GM23338 (cell line): ENCODE results near the gene ALDH1A2. TPM values are rescaled to one million over a fixed set of nuclear protein-coding genes. Genes with fewer than 3 reads are reported as not detected.
A peak's percentile ranks its signal among the peaks of the same experiment; 100 is the strongest.

Source experiments
- ATAC-seq: fragments of 200-7000 bp; cut with Tn5 transposase; 3 replicates; pipeline ENCODE4 v1.9.1; 2020
- DNase-seq: peaks from one replicate; pipeline ENCODE4 v3.0.0-alpha.2; 2015; ENCODE audit warnings: low spot score
- H2AFZ ChIP-seq: fragments of 200-600 bp; sonication (generic); 2 replicates; pipeline ENCODE4 v1.8.0; 2016; ENCODE audit warnings: antibody characterized with exemption, mild to moderate bottlenecking, moderate library complexity
- H3F3A ChIP-seq: fragments of 200-600 bp; sonication (generic); replicated peaks from 2 replicates; pipeline ENCODE4 v1.8.0; 2017; ENCODE audit warnings: antibody characterized with exemption, mixed run types, low read depth
- H3K27ac ChIP-seq: fragments of 200-600 bp; sonication (generic); 2 replicates; pipeline ENCODE4 v1.6.1; 2016; ENCODE audit warnings: low read depth
- H3K27me3 ChIP-seq: fragments of 200-600 bp; sonication (generic); 2 replicates; pipeline ENCODE4 v1.8.0; 2016; ENCODE audit warnings: mild to moderate bottlenecking, mixed run types, moderate library complexity; ENCODE audit not compliant: insufficient read depth
- H3K36me3 ChIP-seq: fragments of 200-600 bp; sonication (generic); 2 replicates; pipeline ENCODE4 v1.8.0; 2016; ENCODE audit warnings: mild to moderate bottlenecking; ENCODE audit not compliant: insufficient read depth
- H3K4me1 ChIP-seq: fragments of 200-600 bp; sonication (generic); 2 replicates; pipeline ENCODE4 v1.8.0; 2016; ENCODE audit warnings: mild to moderate bottlenecking, moderate library complexity; ENCODE audit not compliant: insufficient read depth
- H3K4me2 ChIP-seq: fragments of 200-600 bp; sonication (generic); 2 replicates; pipeline ENCODE4 v1.7.1; 2017; ENCODE audit warnings: mixed run types
- H3K4me3 ChIP-seq: fragments of 200-600 bp; sonication (generic); 2 replicates; pipeline ENCODE4 v1.6.1; 2016; ENCODE audit warnings: mixed run types
- H3K79me2 ChIP-seq: fragments of 200-600 bp; sonication (generic); replicated peaks from 2 replicates; pipeline ENCODE4 v1.8.0; 2017; ENCODE audit warnings: mild to moderate bottlenecking; ENCODE audit not compliant: insufficient read depth
- H3K9me2 ChIP-seq: fragments of 200-600 bp; sonication (generic); 2 replicates; pipeline ENCODE4 v1.8.0; 2017; ENCODE audit not compliant: insufficient read depth
- H4K20me1 ChIP-seq: fragments of 200-600 bp; sonication (generic); replicated peaks from 2 replicates; pipeline ENCODE4 v1.8.0; 2017; ENCODE audit warnings: mild to moderate bottlenecking; ENCODE audit not compliant: insufficient read depth
- H3K27ac Mint-ChIP-seq: 2 replicates; pipeline ENCODE4 v1.8.0; 2020; ENCODE audit warnings: inconsistent platforms, mild to moderate bottlenecking, moderate library complexity, mixed read lengths
- H3K27me3 Mint-ChIP-seq: 3 replicates; pipeline ENCODE4 v1.8.0; 2022; ENCODE audit warnings: low read depth, mild to moderate bottlenecking, moderate library complexity, mixed read lengths, inconsistent platforms; ENCODE audit not compliant: insufficient read depth, poor library complexity
- H3K36me3 Mint-ChIP-seq: 3 replicates; pipeline ENCODE4 v1.8.0; 2021; ENCODE audit warnings: low read depth, mild to moderate bottlenecking, inconsistent platforms, moderate library complexity, mixed read lengths
- H3K4me1 Mint-ChIP-seq: 3 replicates; pipeline ENCODE4 v1.8.0; 2020; ENCODE audit warnings: mild to moderate bottlenecking, inconsistent platforms, mixed read lengths
- H3K4me3 Mint-ChIP-seq: 3 replicates; pipeline ENCODE4 v1.8.0; 2021; ENCODE audit warnings: moderate library complexity, mild to moderate bottlenecking, inconsistent platforms, mixed read lengths
- H3K9me3 Mint-ChIP-seq: 3 replicates; pipeline ENCODE4 v1.8.0; 2020; ENCODE audit warnings: moderate library complexity, mild to moderate bottlenecking, inconsistent platforms, mixed read lengths
- CREB1 ChIP-seq: fragments of 250-450 bp; sonication (Bioruptor Pico); IDR thresholded peaks from 2 replicates; pipeline ENCODE4 v1.5.0; 2020; ENCODE audit warnings: low read depth, mild to moderate bottlenecking, moderate library complexity
- EZH2 ChIP-seq: fragments of 200-600 bp; sonication (generic); IDR thresholded peaks from one replicate; pipeline ENCODE4 v1.8.0; 2017; ENCODE audit warnings: antibody characterized with exemption, mild to moderate bottlenecking, low read depth; ENCODE audit not compliant: unreplicated experiment
- EZH2phosphoT487 ChIP-seq: fragments of 200-600 bp; sonication (generic); IDR thresholded peaks from one replicate; pipeline ENCODE4 v1.8.1; 2018; ENCODE audit warnings: antibody characterized with exemption; ENCODE audit not compliant: unreplicated experiment
- NANOG ChIP-seq: IDR thresholded peaks from 2 replicates; pipeline ENCODE4 v1.6.1; 2016; ENCODE audit warnings: antibody characterized with exemption, borderline replicate concordance
- ZNF114 ChIP-seq: fragments of 250-450 bp; sonication (Bioruptor Pico); IDR thresholded peaks from 2 replicates; pipeline ENCODE4 v1.5.0; 2020; ENCODE audit warnings: mild to moderate bottlenecking, moderate library complexity
- ZNF331 ChIP-seq: fragments of 250-450 bp; sonication (Bioruptor Pico); IDR thresholded peaks from 2 replicates; pipeline ENCODE4 v1.5.0; 2020; ENCODE audit warnings: low read depth, mild to moderate bottlenecking, moderate library complexity
- polyA plus RNA-seq: library from polyadenylated mRNA; unstranded; fragments of >200 nt; fragmentation: Nextera tagmentation; extraction: Ambion mirVana; gene quantifications from 2 replicates; pipeline ENCODE4 v1.2.1, GENCODE V29; 2016
- total RNA-seq: library from RNA; depleted of rRNA; stranded (reverse); fragments of >200 nt; shearing (Covaris generic); gene quantifications from 2 replicates; pipeline ENCODE4 v1.2.3, GENCODE V29; 2014
- TF ChIP-seq, protein P1 (sequence below), 2 experiments: fragments of 200-600 bp in 1 of 2; sonication (generic) in 1 of 2; conservative IDR thresholded peaks; 2 replicates each; pipeline versions ENCODE4 v1.5.1 to v1.6.1; 2016 to 2017; ENCODE audit warnings: antibody characterized with exemption in 2 of 2, low read depth in 2 of 2, mild to moderate bottlenecking in 2 of 2, moderate library complexity in 1 of 2
- TF ChIP-seq, protein P2 (sequence below): IDR thresholded peaks from 2 replicates; pipeline ENCODE4 v1.6.1; 2016; ENCODE audit warnings: antibody characterized with exemption

ALDH1A2 gene
- total and polyA plus RNA-seq, 2 experiments from 2014 or later, result 0.80 TPM; not detected in 1

DNA sequence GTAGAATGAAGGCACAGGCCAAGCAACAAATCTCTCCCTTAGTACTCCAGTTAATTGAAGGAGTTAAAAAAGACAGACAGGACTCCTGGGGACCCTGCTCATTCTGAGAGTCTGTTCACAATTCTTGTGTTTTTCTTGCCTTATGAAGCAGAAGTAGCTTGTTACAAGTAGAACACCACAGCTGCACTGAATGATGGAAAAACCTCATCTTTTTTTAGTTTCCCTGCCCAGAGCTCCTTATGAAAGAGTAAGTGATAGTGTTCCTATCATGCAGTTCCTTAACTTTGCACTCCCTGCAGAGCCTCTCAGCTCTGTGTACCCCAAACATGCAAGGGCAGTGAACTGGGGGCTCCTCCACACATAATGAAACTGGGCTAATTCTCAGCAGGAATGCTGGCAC is 95.5 kb downstream of the ALDH1A2 start:
- Mint-ChIP-seq H3K9me3 (no peaks in the 10 kb centered on the region), H3K36me3 (no peaks in the 10 kb centered on the region), H3K4me3 (no peak overlapping the region), H3K27me3 (peaks cover 3% of the 10 kb centered on the region), H3K27ac (no peak overlapping the region), H3K4me1 (peaks cover 20% of the 10 kb centered on the region)
- Histone ChIP-seq H3K79me2 (no peaks in the 10 kb centered on the region), H3K36me3 (no peaks in the 10 kb centered on the region), H3K27ac (no peak overlapping the region), H3K4me1 (no peaks in the 10 kb centered on the region), H3K9me2 (no peaks in the 10 kb centered on the region), H3K4me3 (no peak overlapping the region), H3K4me2 (no peak overlapping the region), H2AFZ (0 out of 2 replicates have a peak overlapping the region, but pooled peaks have one; percentile 47), H3F3A (no peaks in the 10 kb centered on the region), H3K27me3 (no peaks in the 10 kb centered on the region), H4K20me1 (no peaks in the 10 kb centered on the region)
- no peak for TF ChIP-seq ZNF331
- ATAC-seq (peak; percentile 37; the same call in 2 of the 3 replicates), DNase-seq (no peak)

DNA sequence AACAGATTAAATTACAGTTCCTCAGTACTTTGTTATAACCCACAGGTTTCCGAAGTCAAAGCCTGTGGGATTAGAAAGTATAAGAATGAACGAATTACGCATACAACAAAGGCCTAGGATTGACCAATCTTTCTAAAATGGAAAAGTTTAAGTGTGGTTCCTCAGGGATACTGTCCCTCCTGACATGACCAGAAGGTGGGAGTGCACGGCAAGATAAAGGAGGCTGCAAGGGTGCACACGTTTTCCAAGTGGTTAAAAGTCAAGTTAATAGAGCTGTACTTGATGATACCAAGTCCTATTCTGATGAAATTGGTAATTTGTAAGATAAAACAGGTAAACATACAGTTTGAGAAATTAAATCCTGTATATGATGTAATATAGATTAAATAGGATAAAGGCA is 96.2 kb downstream of the ALDH1A2 start:
- Histone ChIP-seq H3K27me3 (no peaks in the 10 kb centered on the region), H3K4me1 (no peaks in the 10 kb centered on the region), H3K27ac (no peak overlapping the region), H4K20me1 (no peaks in the 10 kb centered on the region), H3F3A (no peaks in the 10 kb centered on the region), H3K36me3 (no peaks in the 10 kb centered on the region), H3K4me3 (no peak overlapping the region), H3K4me2 (no peak overlapping the region), H2AFZ (no peak overlapping the region), H3K9me2 (no peaks in the 10 kb centered on the region), H3K79me2 (no peaks in the 10 kb centered on the region)
- no peaks in the 10 kb centered on the region for H3K9me3 Mint-ChIP-seq
- no peaks in the 10 kb centered on the region for H3K36me3 Mint-ChIP-seq
- peak; percentile 12 for DNase-seq
- no peak overlapping the region for H3K4me3 Mint-ChIP-seq
- H3K4me1 Mint-ChIP-seq, result peaks cover 20% of the 10 kb centered on the region
- peaks cover 3% of the 10 kb centered on the region for H3K27me3 Mint-ChIP-seq
- peak; percentile 64 for ATAC-seq
- TF ChIP-seq EZH2phosphoT487 (no peak), CREB1 (CRISPR knock-in tag) (no peak), ZNF331 (no peak)
- TF ChIP-seq, protein P1, sequence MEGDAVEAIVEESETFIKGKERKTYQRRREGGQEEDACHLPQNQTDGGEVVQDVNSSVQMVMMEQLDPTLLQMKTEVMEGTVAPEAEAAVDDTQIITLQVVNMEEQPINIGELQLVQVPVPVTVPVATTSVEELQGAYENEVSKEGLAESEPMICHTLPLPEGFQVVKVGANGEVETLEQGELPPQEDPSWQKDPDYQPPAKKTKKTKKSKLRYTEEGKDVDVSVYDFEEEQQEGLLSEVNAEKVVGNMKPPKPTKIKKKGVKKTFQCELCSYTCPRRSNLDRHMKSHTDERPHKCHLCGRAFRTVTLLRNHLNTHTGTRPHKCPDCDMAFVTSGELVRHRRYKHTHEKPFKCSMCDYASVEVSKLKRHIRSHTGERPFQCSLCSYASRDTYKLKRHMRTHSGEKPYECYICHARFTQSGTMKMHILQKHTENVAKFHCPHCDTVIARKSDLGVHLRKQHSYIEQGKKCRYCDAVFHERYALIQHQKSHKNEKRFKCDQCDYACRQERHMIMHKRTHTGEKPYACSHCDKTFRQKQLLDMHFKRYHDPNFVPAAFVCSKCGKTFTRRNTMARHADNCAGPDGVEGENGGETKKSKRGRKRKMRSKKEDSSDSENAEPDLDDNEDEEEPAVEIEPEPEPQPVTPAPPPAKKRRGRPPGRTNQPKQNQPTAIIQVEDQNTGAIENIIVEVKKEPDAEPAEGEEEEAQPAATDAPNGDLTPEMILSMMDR (conservative IDR thresholded peaks at IDR 0.05; ENCODE audit: low read depth in 2 of 2), result peak; percentile 41 to 55
- no peak overlapping the region for H3K27ac Mint-ChIP-seq

DNA sequence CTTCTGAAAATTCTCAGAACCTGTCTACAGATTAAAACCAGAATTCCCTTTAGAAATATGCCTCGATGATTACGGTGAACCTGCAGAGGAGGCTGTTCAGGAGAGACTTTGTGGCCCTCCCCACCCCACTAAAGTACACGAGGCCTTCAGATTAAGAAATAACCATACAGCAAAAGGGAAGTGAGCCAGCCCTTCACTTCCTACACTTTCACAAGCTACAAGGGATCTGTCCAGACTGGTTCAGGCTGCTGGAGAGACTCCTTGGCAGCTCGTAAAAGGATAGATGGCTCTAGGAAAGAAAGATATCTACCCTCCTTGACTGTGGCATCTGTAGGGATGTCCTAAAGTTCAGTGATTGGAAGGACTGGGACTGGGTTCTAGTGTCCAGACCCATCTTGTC is 102.6 kb downstream of the ALDH1A2 start:
- H3K27me3 Mint-ChIP-seq, result peaks cover 3% of the 10 kb centered on the region
- no peaks in the 10 kb centered on the region for H3K27me3 ChIP-seq
- no peaks in the 10 kb centered on the region; the same call in 2 of the 3 replicates for H3K9me3 Mint-ChIP-seq
- no peak overlapping the region for H3K27ac Mint-ChIP-seq
- H3K79me2 ChIP-seq, result no peaks in the 10 kb centered on the region
- H3K4me3 ChIP-seq, result no peak overlapping the region
- DNase-seq (no peak), ATAC-seq (no peak)
- no peaks in the 10 kb centered on the region for H3K36me3 Mint-ChIP-seq
- peaks cover 7% of the 10 kb centered on the region; the same call in 2 of the 3 replicates for H3K4me1 Mint-ChIP-seq
- no peaks in the 10 kb centered on the region for H3F3A ChIP-seq
- H3K4me1 ChIP-seq, result no peaks in the 10 kb centered on the region
- no peak overlapping the region for H3K4me3 Mint-ChIP-seq
- no peak overlapping the region for H3K27ac ChIP-seq
- H3K4me2 ChIP-seq, result no peak overlapping the region
- TF ChIP-seq, protein P2, sequence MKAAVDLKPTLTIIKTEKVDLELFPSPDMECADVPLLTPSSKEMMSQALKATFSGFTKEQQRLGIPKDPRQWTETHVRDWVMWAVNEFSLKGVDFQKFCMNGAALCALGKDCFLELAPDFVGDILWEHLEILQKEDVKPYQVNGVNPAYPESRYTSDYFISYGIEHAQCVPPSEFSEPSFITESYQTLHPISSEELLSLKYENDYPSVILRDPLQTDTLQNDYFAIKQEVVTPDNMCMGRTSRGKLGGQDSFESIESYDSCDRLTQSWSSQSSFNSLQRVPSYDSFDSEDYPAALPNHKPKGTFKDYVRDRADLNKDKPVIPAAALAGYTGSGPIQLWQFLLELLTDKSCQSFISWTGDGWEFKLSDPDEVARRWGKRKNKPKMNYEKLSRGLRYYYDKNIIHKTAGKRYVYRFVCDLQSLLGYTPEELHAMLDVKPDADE, result no peak
- TF ChIP-seq NANOG (no peak), EZH2 (no peak), ZNF114 (no peak)
- no peaks in the 10 kb centered on the region for H3K36me3 ChIP-seq
- H2AFZ ChIP-seq, result no peak overlapping the region
- H4K20me1 ChIP-seq, result no peaks in the 10 kb centered on the region
- no peaks in the 10 kb centered on the region for H3K9me2 ChIP-seq
